OCI-LY7 (cell line): ENCODE results near the gene DSCAM.

Source experiments
- CTCF ChIP-seq: fragments of 200-600 bp; sonication (generic); conservative IDR thresholded peaks from 2 replicates; pipeline ENCODE4 v1.5.1; 2014; ENCODE audit warnings: mild to moderate bottlenecking, antibody characterized with exemption, low read length, moderate library complexity, mixed read lengths
- EZH2phosphoT487 ChIP-seq: fragments of 200-600 bp; sonication (generic); IDR thresholded peaks from 2 replicates; pipeline ENCODE4 v1.6.1; 2018; ENCODE audit warnings: low read depth, borderline replicate concordance, mild to moderate bottlenecking, mixed run types, antibody characterized with exemption, low read length, moderate library complexity, mixed read lengths

GRCh38 chr21:40438616-40439015 is 408.3 kb downstream of the DSCAM start:
- no peak for TF ChIP-seq CTCF
- no peak for TF ChIP-seq EZH2phosphoT487
